GM19324 (cell line): ENCODE measurements around the gene DMD.
"Not testable (repeated sequence)": the region's sequence is repeated elsewhere in the genome, so short reads cannot be mapped to it uniquely, and the experiment has no call there.

Source experiments
- ATAC-seq: cut with Tn5 transposase; IDR thresholded peaks from one replicate; pipeline ENCODE4 v1.9.1; 2021; ENCODE audit warnings: mild to moderate bottlenecking, moderate library complexity; ENCODE audit not compliant: unreplicated experiment, low FRiP score

The DMD gene

GRCh38 chrX:33160273-33160672, 51.1 kb downstream of the DMD start:
- ATAC-seq, result no peak

- ATAC-seq, result no peak
These were observed 55.1 kb downstream of the DMD start for GRCh38 chrX:33156152-33156726.

GRCh38 chrX:33149580-33149979, 61.8 kb downstream of the DMD start:
- no peak for ATAC-seq

GRCh38 chrX:33149085-33149484, 62.3 kb downstream of the DMD start:
- no peak for ATAC-seq

- ATAC-seq, result no peak
These were observed 69.0 kb downstream of the DMD start for GRCh38 chrX:33142331-33142730.

GRCh38 chrX:33138677-33139249, 72.6 kb downstream of the DMD start:
- ATAC-seq, result no peak

GRCh38 chrX:33134164-33134563, 77.2 kb downstream of the DMD start:
- no peak for ATAC-seq

- ATAC-seq, result no peak
These were observed 78.0 kb downstream of the DMD start for GRCh38 chrX:33133320-33133719.

- ATAC-seq, result no peak
These were observed 78.8 kb downstream of the DMD start for GRCh38 chrX:33132569-33132968.

- ATAC-seq, result no peak
These were observed 81.7 kb downstream of the DMD start for GRCh38 chrX:33129607-33130006.

- ATAC-seq, result no peak
These were observed 83.1 kb downstream of the DMD start for GRCh38 chrX:33128048-33128805.

- ATAC-seq, result no peak
These were observed 84.9 kb downstream of the DMD start for GRCh38 chrX:33126469-33126868.

GRCh38 chrX:33109858-33110257, 101.5 kb downstream of the DMD start:
- no peak for ATAC-seq

- ATAC-seq, result no peak
These were observed 104.6 kb downstream of the DMD start for GRCh38 chrX:33106737-33107136.

- no peak for ATAC-seq
These were observed 116.3 kb downstream of the DMD start for GRCh38 chrX:33095079-33095478.

- no peak for ATAC-seq
These were observed 123.9 kb downstream of the DMD start for GRCh38 chrX:33087411-33087810.

GRCh38 chrX:33086886-33087285, 124.5 kb downstream of the DMD start:
- no peak for ATAC-seq

- ATAC-seq, result no peak
These were observed 129.0 kb downstream of the DMD start for GRCh38 chrX:33082371-33082770.

GRCh38 chrX:33078273-33078672, 133.1 kb downstream of the DMD start:
- no peak for ATAC-seq

- ATAC-seq, result not testable (repeated sequence)
These were observed 137.7 kb downstream of the DMD start for GRCh38 chrX:33073660-33074059.

- ATAC-seq, result no peak
These were observed 145.9 kb downstream of the DMD start for GRCh38 chrX:33065415-33065814.

GRCh38 chrX:33062041-33062440, 149.3 kb downstream of the DMD start:
- no peak for ATAC-seq
